Stimulated activated CD8-positive, alpha-beta memory T cell treated with anti-CD3 and anti-CD28 coated beads, Interleukin-7, amount 100 ng/mL, for 48 hours (primary cell): ENCODE results near the gene CACNB2.

Experiments
- DNase-seq, 2 donors: peaks; one replicate each; pipeline ENCODE4 v3.0.0-alpha.2; 2020; ENCODE audit warnings: low read depth in 1 of 2; ENCODE audit errors: extremely low read depth in 1 of 2

The CACNB2 gene

DNA sequence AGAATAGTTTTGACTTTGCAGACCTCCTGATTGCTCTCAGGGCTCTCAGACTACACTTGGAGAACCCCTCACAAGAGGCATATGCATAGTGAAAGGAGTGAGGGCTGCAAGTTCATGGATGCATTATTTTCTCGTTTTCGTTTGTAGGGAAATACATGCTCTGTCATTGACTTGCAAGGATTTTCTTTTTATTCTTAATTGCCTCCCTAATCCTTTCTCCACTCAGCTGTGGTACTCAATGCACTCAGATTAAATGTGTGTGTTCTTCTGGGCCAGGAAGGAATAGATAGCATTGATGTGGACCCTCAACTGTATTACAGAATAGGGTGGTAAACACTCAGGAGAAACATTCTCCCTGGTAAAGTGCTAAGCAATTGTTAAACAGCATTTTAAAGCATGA is 188.7 kb downstream of the CACNB2 start:
- no peak for DNase-seq

DNA sequence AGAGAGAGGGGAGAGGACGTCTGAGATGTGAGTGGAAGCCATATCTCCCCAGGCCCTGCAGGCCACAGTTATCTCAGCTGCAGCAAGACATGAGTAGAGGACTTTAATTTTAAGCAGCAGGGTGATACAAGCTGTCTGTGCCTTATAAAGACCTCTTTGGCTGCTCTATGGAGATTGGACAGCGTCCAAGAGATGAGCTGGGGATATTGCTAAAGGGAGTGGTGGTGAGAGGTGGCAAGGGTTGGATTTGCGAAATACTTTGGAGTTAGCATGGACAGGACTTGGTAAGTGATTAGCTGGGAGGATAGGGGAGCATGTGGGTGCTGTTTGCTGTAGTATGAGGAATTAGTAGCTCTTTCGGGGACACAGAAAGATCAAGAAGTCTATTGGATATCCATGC is 191.8 kb downstream of the CACNB2 start:
- DNase-seq: no peak

DNA sequence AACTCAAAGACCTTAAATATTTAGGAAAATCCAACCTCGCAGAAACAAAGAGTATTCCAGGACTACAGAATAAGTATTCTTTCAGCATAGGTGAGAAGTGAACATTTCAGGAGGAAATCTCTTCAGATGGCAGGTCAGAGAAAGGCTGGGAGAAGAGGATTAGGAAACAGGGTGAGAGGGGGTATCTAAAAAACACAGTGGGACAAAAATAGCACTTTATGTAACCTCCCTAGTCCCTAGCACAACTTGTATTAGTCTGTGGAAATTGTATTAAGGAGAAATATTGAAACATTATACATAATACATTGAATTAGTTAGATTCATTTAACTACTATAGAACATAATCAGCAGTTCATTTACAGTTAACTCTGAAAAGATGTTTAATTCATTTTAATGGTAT is 192.3 kb downstream of the CACNB2 start:
- no peak for DNase-seq

DNA sequence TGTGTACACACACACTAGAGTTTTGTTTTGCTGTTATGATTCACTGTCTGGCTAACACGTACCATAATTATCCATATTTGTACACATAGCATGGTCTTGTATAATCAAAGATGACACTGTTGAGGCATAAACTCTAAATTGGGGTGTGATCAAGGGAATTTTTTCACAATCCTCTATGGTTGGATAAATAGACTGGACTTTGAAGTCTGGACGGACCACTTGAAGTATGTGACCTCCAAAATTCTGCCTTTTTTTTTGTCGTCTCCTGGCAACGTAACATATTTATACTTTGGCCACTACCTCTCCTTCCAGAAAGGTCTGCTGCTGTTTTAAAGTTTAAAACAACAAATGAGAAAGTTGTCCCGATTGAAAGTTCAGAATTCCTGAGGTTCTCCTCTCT is 193.4 kb downstream of the CACNB2 start:
- no peak for DNase-seq

DNA sequence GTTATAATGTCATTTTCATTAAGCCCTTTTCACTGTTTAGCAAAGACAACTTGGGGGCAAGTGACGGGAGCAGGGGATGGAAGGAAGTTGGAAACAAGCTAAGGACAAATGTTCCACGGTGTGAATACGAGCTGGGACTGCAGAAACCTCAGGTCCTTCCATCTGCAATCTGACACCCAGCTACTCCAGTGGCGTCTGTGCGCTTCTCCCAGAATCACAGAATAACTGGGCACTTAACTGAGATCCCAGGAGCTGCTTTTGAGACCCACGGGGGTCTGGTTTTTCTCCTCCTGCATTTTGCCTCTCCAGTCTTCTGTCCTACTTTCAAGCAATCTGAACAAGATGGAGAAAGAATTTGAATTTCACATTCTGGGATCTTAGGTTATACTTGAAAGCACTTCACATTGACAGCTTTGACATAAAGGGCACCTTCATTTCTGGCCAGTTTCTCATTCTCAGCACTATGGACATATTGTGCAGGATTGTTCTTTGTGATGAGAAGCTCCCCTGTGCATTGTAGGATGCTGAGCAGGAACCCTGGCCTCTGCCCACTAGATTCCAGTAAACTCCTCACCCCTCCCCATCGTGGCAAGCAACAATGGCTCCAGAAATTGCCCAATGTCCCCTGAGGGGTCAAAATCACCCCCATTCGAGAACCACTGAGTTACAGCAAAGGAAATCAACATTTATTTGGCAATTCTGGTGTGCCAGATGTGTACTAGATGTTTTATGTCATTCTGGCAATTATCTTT is 194.1 kb downstream of the CACNB2 start:
- DNase-seq: no peak

DNA sequence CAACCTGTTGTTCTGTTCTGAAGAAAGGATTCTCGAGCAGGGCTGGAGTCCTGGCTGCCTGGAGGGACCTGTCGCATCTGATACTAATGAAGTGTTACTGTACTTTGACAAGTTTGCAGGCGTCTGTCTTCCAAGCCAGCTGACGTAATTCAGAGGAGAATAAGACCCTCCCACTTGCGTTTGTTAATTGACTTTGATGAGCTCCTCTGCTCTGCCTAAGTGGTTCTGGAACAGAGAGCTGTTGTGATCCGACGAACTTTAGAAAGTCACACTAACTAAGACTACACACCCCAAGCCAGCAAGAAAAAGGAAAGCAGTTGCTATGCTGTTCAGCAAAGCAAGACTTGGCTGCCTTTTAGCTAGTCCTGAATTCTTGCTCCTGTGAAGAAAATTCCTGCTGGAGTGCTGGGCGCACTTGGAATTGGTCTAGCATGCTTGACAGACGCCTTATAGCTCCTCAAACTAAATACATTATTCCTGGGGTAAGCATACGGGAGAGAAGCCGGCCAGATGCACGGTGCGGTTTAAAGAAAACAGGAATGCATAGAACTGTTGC is 200.3 kb downstream of the CACNB2 start:
- DNase-seq: no peak

DNA sequence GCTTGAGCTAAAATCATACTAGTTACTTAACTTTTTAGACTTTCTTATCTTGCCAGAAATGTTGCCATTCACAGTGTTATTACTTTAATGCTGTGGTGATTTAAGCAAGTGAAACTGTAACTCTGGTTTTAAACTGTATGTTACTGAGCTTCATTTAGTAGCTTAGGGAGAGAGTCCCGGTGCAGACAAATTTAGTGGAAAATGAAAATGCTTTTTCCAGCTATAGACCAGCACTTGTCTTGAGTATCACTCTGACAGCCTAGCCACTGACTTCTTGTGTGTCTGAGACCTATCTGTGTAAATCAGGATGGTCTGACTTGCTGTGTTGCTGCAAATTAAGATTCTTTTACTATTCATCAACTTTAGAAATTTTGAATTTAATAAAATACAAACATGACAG is 200.8 kb downstream of the CACNB2 start:
- DNase-seq: no peak

DNA sequence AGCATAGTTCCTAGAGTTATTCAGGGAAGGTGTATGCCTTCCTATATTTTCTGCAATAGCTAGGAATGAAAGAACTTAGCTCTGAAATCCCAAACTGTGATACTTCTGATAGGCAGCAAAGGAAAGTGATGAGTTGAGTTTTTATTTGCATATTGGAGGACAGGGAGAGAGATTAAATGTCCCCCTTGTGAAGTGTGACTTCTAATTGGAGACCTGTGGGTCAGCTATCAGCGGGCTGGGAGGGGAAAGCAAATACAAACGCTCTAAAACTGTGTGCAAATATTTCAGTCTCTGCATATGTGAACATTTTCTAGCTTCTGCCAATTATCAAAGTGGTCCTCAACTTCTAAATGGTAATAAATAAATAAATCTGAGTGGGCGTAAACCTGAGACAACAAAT is 203.3 kb downstream of the CACNB2 start:
- no peak for DNase-seq

DNA sequence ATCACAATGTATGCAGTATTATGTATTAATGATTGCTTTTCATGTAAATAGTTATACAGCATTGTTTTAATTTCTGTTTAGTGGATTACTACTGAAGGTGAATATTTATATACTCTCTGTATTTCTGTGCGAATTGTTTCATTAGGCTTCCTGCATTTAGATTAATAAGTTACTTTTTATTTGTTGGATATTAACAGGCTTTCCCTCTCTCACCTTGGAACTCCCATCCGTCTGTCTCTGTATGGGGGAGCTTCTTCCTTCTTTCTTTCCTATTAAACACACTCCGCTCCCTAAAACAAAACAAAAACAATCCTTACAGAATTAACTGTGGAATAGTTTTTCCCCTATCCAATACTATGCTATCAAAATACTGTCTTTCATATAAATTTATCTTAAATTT is 205.1 kb downstream of the CACNB2 start:
- no peak for DNase-seq

DNA sequence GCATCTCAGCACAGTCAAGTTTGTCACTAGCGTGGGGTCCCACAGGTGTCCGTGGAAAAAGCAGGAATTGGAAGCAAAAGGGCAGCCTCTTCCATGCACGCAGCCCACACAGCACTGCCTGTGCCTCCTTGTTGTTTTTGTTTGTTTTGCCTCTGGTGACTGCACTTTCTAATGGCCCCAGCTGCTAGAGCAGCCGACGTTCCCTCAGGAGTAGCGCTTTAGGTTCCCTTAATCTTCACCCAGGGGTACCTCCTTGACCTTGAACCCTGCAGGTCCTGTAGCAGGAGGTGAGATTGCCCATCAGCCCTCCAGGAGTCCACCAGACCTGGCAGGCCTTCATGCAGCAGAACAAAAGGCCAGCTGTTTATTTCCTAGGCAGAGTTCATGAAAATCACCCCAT is 210.1 kb downstream of the CACNB2 start:
- DNase-seq: no peak

DNA sequence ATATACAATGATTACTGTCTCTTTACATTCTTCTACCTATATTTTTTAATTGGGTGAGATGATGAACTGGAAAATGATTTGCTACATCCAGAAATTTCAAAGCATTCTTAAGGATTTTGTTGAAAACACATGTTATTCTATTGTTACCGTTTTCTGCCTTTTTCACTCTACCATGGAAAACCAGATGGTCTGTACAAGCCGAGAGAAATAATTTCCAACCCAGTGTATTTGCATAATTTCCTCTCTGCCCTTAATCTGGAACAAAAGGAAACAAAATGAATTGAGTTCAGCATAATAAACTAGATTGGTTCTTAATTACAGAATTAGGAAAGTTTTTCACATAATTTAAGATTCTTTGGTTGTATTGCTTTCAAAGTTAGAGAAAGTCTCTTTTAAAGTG is 211.2 kb downstream of the CACNB2 start:
- DNase-seq: no peak

DNA sequence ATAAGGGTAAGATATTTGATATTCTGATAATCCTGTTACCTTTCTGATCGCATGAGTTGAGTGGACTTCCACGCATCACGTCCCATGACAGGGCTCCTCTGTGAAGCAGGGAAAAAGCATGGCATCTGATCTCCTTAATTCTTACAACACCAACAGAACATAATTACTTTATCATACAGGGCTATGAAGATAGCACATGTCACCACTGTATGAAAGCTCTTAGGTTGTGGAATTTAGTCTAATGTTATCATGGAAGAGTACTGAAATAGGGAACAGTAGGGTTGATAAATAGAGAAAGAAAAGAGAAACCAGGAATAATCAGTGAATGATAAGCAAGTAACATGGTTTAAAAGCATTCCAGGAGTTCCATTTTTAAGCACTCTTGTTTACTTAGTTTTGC is 212.0 kb downstream of the CACNB2 start:
- DNase-seq: no peak

DNA sequence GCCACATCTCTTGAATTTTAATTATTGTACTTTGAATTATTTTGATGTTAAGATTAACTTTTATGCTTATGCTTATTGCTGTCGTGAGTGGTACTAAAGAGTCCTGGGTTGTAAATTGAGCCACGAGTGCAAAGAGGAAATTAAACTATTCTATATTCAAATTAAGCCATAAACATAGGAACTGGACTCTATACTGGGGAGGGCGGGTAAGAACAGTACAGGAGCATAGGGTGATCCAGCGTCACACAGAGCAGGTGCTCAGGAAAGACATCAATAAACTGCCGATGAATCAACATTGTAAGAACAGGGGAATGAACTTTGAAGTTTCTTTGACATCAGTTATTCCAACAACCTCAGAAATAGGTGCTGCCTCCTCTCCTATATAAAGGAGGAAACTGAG is 219.6 kb downstream of the CACNB2 start:
- DNase-seq: no peak

DNA sequence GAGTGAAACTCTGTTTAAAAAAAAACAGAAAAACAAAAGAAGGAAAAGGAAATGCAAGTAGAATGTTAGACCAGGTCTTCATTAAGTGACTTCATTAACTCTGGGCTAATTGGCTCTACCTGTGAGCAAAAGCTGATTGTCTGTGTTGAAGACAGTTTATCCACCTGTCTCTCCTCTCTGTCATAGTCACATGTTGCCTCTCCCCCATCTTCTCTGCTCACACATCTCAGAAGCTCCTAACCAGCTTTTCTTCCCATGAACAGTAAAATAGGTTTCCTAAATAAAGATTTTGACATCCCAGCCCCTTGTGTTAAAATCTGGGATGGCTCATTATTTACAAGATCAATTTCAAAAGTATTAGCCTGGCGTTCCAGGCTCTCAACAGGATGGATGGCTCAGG is 222.7 kb downstream of the CACNB2 start:
- no peak for DNase-seq

DNA sequence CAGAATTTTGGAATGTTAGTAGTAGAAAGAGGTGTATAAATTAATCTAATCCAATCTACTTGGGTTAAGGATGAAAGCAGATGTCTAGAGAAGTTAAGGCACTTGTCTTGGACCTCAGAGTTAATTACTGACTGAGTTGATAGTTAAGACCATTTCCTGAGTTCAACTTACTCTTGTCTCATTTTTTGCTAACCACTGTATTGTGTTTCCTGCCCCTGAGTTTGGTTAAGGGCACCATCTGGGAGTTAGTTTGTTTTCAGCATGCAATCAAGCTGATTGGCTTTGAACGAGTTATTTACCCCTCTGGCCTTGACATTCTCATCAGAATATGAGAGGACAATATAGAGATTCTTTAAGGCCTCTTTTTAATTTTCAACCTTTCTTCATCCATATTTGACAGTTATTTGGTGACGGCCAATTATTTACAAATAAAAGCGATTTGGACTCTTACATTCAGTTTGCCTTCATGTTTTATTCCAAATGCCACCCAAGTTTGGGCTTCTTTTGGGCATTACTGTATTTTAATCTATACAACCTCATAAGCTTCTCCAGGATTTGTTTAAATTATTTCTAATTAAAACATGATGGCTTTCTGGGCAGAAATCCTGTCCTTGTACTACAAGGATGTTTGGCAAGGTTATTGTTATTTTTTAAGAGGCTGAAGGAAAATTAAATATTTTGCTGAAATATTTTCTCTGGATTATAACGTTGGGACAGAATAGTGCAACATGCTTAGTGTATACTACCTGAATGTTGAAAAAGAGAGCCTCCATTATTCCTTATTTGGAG is 225.0 kb downstream of the CACNB2 start:
- DNase-seq: no peak

DNA sequence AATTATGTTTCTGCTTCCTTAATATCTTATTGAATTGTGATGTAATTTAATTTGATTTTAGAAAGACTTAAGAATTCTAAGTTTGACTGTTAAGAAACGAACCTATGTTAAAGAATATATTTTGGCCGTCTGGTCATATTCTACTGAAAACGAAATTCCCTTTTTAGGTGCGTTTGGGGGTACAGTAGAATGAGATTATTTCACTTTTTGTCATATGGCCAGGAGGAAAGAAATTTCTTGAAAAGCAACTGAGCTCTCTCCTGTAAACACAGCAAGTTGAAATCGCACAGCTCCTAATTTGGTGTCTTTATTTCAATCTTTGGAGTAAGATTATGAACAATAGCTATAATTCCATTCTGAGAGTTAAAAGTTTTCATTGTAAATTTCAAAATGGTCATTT is 227.6 kb downstream of the CACNB2 start:
- DNase-seq: no peak

DNA sequence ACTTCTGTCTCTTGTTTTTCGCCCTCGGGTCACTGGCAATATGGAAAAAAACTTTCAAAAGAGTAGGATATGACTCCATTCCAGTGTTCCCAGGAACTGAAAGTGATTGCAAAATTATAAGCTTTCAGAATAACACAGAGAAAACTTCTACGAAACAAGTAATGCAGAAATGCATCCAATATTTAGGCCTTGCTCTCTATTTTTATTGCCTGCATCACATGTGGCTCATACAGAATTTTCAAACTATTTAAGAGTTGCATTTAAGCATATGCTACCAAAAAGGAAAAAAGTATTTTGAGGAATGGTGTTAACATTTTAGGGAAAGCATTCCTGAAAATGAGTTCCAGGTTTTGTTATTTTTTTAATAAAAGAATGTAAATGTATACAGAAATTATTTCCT is 228.0 kb downstream of the CACNB2 start:
- no peak for DNase-seq

DNA sequence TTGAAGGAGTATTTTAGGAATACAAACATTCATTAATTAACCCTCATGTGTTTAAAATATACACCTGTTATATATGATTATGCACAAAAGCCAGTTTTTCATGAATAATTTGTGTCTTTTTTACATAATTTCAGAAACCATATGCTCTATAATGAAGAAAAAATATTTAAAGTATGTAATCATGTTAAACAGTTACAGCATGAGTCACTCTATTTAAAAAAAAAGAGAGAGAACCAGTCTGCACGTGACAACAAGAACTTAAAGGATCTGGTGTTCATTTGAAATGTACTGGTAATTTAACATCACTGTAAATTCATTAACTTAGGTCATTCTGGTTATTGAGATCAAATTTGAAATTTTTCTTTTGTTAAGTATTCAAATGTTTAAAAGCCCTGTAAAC is 228.5 kb downstream of the CACNB2 start:
- no peak for DNase-seq

DNA sequence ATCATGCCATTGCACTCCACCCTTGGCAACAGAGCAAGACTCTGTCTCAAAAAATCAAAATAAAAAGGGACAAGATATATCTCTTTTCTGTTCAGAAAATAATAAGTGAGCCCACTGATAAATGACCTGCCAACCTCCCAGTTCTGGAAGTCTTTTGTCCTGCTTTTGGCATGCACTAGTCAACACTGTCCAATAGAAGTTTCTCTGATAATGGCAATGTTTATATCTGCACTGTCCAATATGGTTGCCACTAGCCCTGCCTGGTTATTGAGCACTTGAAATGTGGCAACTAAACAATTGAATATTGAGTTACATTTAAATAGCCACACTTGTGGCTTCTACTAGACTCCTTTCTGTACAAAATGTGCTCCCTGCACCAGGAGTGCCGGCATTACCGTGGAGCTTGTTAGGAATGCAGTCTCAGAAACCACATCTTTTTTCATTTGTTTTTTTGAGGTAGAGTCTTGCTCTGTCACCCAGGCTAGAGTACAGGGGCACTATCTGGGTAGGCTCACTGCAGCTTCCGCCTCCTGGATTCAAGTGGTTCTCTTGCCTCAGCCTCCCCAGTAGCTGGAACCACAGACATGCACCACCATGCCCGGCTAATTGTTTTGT is 229.7 kb downstream of the CACNB2 start:
- DNase-seq: no peak

DNA sequence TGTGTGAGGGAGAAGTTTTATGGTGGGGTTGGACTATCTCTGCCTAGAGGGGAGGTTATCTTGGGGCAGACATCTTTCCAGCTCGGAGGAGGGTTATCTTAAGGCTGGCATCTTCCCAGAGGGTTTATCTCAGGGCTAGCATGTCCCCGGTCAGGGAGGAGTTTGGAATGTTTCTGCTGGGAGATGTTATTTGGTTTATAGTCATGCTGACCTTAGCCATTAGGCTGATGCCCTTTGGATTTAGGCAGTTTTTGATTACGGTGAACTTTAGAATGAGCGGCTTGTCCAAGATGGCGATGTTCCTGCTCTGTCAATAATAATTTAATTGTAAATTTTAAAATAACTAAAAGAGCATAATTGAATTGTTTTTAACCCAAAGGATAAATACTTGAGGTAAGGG is 236.4 kb downstream of the CACNB2 start:
- DNase-seq: no peak

DNA sequence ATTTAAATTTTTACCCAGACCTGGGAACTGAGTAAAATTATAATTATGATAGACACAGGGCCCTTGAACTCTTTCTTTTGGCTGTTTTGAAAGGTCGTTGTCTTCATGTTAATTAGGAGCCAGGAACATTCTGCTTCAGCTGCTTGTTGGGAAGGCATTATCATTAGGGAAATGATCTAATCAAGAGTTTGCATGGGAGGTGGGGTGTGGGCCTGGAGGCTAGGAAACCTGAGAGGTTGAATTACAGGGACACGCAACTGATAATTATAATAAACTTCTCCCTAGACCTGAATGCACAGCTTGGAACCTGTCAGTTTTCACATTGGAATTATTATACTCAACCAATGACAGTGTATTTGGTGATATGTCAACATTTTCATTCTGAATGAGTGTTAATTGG is 237.7 kb downstream of the CACNB2 start:
- no peak for DNase-seq

DNA sequence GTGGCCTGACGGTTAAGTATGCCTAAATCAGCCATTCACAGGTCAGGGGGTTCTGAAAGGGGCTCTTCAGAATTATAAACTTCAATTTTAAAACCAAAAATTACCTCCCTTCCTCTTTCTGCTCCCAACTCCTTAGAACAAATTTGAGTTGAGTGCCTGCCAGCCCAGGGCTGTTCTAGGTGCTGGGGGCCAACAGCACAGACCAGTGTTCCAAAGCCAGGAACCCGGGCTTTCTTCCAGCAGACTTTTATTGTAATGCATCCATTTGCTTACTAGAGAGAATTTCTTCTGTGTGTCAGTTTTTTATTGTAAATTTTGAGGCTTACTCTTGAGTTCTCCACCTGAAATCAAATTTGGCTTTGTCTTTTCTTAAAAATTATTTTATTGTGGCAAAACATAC is 238.5 kb downstream of the CACNB2 start:
- no peak for DNase-seq
